MM.1S (cell line): Measurements from ENCODE around the gene FAXDC2.

Experiments
- DNase-seq: peaks from one replicate; pipeline ENCODE4 v3.0.0-alpha.2; 2015
- H2AFZ ChIP-seq: fragments of 300-600 bp; sonication (generic); 2 replicates; pipeline ENCODE4 v1.6.0; 2016; ENCODE audit warnings: antibody characterized with exemption, low read length
- H3F3A ChIP-seq: fragments of 300-600 bp; sonication (generic); 2 replicates; pipeline ENCODE4 v1.6.1; 2016; ENCODE audit warnings: mild to moderate bottlenecking, antibody characterized with exemption, low read length, moderate library complexity, mixed read lengths; ENCODE audit not compliant: insufficient read depth
- H3K27ac ChIP-seq: fragments of 300-600 bp; sonication (generic); 2 replicates; pipeline ENCODE4 v1.5.1; 2016; ENCODE audit warnings: mild to moderate bottlenecking, low read length
- H3K27me3 ChIP-seq: fragments of 300-600 bp; sonication (generic); replicated peaks from 2 replicates; pipeline ENCODE4 v1.6.0; 2016; ENCODE audit warnings: low read length; ENCODE audit not compliant: insufficient read depth
- H3K36me3 ChIP-seq: fragments of 300-600 bp; sonication (generic); replicated peaks from 2 replicates; pipeline ENCODE4 v1.6.1; 2016; ENCODE audit warnings: mild to moderate bottlenecking, low read length, mixed read lengths; ENCODE audit not compliant: insufficient read depth
- H3K4me1 ChIP-seq: fragments of 300-600 bp; sonication (generic); 2 replicates; pipeline ENCODE4 v1.6.1; 2016; ENCODE audit warnings: low read length, mixed read lengths
- H3K4me2 ChIP-seq: fragments of 300-600 bp; sonication (generic); 2 replicates; pipeline ENCODE4 v1.6.0; 2016; ENCODE audit warnings: low read depth, low read length
- H3K4me3 ChIP-seq: fragments of 300-600 bp; sonication (generic); 2 replicates; pipeline ENCODE4 v1.5.1; 2016; ENCODE audit warnings: low read length, mixed read lengths
- H3K79me2 ChIP-seq: fragments of 300-600 bp; sonication (generic); 2 replicates; pipeline ENCODE4 v1.6.1; 2016; ENCODE audit warnings: mixed run types, low read length, mixed read lengths
- H3K9ac ChIP-seq: fragments of 300-600 bp; sonication (generic); 2 replicates; pipeline ENCODE4 v1.6.1; 2016; ENCODE audit warnings: low read length, mixed read lengths
- H3K9me2 ChIP-seq: fragments of 300-600 bp; sonication (generic); replicated peaks from 2 replicates; pipeline ENCODE4 v1.6.1; 2016; ENCODE audit warnings: mild to moderate bottlenecking, low read length, mixed read lengths; ENCODE audit not compliant: insufficient read depth
- H3K9me3 ChIP-seq: fragments of 300-600 bp; sonication (generic); replicated peaks from 2 replicates; pipeline ENCODE4 v1.6.1; 2016; ENCODE audit warnings: mild to moderate bottlenecking, low read length, mixed read lengths; ENCODE audit not compliant: insufficient read depth
- H4K20me1 ChIP-seq: fragments of 300-600 bp; sonication (generic); 2 replicates; pipeline ENCODE4 v1.6.1; 2016; ENCODE audit warnings: mild to moderate bottlenecking, low read length, moderate library complexity, mixed read lengths; ENCODE audit not compliant: insufficient read depth
- EZH2 ChIP-seq: fragments of 300-600 bp; sonication (generic); optimal IDR thresholded peaks from 2 replicates; pipeline ENCODE3; 2017; ENCODE audit warnings: low read depth, mild to moderate bottlenecking, antibody characterized with exemption, low read length, mixed read lengths
- EZH2phosphoT487 ChIP-seq: fragments of 300-600 bp; sonication (generic); IDR thresholded peaks from 2 replicates; pipeline ENCODE4 v1.6.1; 2018; ENCODE audit warnings: antibody characterized with exemption, low read length
- TF ChIP-seq, protein P1 (sequence below): fragments of 300-600 bp; sonication (generic); IDR thresholded peaks from 2 replicates; pipeline ENCODE4 v1.5.1; 2016; ENCODE audit warnings: antibody characterized with exemption, low read length, mixed read lengths

Gene FAXDC2, protein sequence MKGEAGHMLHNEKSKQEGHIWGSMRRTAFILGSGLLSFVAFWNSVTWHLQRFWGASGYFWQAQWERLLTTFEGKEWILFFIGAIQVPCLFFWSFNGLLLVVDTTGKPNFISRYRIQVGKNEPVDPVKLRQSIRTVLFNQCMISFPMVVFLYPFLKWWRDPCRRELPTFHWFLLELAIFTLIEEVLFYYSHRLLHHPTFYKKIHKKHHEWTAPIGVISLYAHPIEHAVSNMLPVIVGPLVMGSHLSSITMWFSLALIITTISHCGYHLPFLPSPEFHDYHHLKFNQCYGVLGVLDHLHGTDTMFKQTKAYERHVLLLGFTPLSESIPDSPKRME

DNA sequence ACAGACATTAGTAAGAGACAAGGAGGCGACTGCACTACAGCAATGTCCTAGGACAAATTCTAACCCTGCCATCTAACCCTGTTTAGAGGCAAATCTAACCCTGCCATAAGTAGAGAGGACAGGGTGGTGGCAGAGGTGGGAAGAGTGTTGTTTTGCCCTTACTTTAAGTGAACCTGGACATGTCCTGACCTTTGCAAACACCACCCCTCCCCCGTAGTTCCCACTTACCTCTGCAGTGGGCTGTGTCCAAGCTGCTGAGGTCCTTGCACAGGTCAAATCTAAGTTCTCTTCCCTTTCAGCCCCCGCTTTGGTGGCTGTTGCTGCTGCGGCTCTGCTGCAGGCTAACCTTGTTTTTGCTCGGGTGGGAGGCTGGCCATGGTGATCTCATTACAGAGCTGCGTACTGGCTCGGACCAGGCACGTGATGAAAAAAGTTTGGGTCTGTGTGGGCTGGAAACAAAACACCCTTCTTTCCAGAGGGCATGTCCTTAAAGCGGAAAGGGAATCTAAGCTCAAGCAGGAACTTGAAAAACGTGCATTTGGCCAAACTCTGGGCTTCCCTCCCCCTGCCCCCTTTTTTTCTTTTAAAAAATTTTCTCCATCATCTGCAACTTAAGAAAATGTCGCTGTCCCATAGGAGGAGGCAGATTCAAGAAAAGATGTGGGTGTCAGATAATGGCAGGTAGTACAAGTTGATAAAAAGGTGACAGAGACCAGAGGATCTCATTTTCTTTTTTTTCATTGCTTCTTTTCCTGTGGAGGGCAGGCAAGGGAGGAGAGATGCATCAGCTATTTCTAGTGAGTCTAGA lies at the start of gene FAXDC2:
Gene FAXDC2, minus strand, starts transcription at position 349 of the 808 bp plus-strand sequence. CDS start 12,425 bp downstream, outside the sequence.
- TF ChIP-seq EZH2phosphoT487 = no peak
- TF ChIP-seq, protein P1, sequence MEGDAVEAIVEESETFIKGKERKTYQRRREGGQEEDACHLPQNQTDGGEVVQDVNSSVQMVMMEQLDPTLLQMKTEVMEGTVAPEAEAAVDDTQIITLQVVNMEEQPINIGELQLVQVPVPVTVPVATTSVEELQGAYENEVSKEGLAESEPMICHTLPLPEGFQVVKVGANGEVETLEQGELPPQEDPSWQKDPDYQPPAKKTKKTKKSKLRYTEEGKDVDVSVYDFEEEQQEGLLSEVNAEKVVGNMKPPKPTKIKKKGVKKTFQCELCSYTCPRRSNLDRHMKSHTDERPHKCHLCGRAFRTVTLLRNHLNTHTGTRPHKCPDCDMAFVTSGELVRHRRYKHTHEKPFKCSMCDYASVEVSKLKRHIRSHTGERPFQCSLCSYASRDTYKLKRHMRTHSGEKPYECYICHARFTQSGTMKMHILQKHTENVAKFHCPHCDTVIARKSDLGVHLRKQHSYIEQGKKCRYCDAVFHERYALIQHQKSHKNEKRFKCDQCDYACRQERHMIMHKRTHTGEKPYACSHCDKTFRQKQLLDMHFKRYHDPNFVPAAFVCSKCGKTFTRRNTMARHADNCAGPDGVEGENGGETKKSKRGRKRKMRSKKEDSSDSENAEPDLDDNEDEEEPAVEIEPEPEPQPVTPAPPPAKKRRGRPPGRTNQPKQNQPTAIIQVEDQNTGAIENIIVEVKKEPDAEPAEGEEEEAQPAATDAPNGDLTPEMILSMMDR = no peak
- no peak for TF ChIP-seq EZH2
- no peaks in the 10 kb centered on the region for H3K4me1 ChIP-seq
- no peaks in the 10 kb centered on the region for H4K20me1 ChIP-seq
- H3K27me3 ChIP-seq = no peaks in the 10 kb centered on the region
- H2AFZ ChIP-seq = no peak within 1 kb of the TSS
- no peak for DNase-seq
- no peak within 1 kb of the TSS for H3K4me2 ChIP-seq
- H3K9ac ChIP-seq = no peak within 1 kb of the TSS
- H3F3A ChIP-seq = no peaks in the 10 kb centered on the region
- H3K27ac ChIP-seq = no peak within 1 kb of the TSS
- H3K4me3 ChIP-seq = no peak within 1 kb of the TSS
- H3K9me2 ChIP-seq = no peaks in the 10 kb centered on the region
- no peaks in the 10 kb centered on the region for H3K79me2 ChIP-seq
- H3K36me3 ChIP-seq = no peaks in the 10 kb centered on the region
- H3K9me3 ChIP-seq = no peaks in the 10 kb centered on the region

DNA sequence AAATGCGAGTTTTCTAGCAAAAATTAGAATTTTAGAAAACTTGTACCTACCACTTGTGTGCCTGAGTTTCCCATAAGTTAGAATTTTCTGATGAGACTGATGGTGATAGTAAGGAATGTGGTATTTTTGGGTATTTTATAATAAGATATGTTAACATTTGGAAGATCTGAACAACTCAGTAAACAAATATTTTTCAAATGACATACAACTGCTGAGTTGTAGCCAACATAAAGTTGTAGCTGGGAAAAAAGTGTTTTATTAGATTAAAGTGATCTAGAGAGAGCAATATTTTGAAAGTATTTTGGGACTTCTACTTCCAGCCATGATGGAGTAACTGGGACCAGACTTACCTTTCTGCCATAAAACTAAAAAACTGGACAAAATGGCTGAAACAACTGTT lies 49.7 kb upstream of the FAXDC2 start:
- Histone ChIP-seq H3K9me2 (no peaks in the 10 kb centered on the region), H4K20me1 (no peaks in the 10 kb centered on the region), H3K4me2 (no peak overlapping the region), H3K36me3 (peaks cover 21% of the 10 kb centered on the region), H3K27ac (no peak overlapping the region), H3K9ac (no peak overlapping the region), H3K4me1 (no peaks in the 10 kb centered on the region), H3K27me3 (no peaks in the 10 kb centered on the region), H3K4me3 (no peak overlapping the region), H3K79me2 (no peaks in the 10 kb centered on the region), H3F3A (no peaks in the 10 kb centered on the region), H2AFZ (no peak overlapping the region), H3K9me3 (no peaks in the 10 kb centered on the region; the same call in 1 of the 2 replicates)
- no peak for DNase-seq
- TF ChIP-seq EZH2phosphoT487 = no peak
- TF ChIP-seq EZH2 = no peak
- TF ChIP-seq, protein P1 = no peak

DNA sequence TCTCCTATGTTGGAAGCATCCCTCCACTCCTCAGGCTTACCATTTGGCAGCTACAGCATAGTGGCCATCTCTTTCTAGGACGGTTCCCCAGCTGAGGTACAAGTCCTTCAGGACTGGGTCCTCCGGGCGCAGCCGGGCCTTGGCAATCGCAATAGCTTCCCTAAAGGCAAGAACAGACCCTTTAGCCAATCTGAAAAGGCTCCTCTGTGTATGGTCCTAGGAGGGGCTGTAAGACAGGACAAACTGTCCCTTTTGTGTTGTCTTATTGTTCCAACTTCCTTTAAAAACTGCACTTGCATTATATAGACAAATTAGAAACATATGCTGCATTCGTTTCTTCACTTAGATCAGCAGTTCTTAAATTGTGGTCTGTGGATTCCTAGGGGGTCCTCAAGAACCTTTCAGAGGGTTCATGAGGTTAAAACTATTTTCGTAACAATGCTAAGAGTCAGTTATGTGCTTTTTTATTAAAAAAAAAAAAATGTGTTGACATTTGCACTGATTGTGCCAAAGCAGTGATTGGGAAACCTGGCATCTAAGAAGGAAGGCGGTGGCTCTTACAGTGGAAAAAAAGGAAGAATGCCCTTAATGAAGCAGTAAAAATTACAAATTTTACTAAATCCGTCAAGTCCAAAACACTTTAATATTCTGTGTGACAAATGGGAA lies 48.9 kb upstream of the FAXDC2 start:
- Histone ChIP-seq H3K27ac (no peak overlapping the region), H3K36me3 (peaks cover 21% of the 10 kb centered on the region), H3F3A (no peaks in the 10 kb centered on the region), H2AFZ (no peak overlapping the region), H3K79me2 (no peaks in the 10 kb centered on the region), H3K4me1 (no peaks in the 10 kb centered on the region), H3K4me3 (no peak overlapping the region), H3K9me3 (no peaks in the 10 kb centered on the region; the same call in 1 of the 2 replicates), H3K27me3 (no peaks in the 10 kb centered on the region), H3K9ac (no peak overlapping the region), H3K4me2 (no peak overlapping the region), H3K9me2 (no peaks in the 10 kb centered on the region), H4K20me1 (no peaks in the 10 kb centered on the region)
- TF ChIP-seq EZH2phosphoT487 = no peak
- TF ChIP-seq, protein P1 = no peak
- DNase-seq = no peak
